NOMO-1 treated with dmso at 0.1 percent for 144 hours (cell line): Measurements from ENCODE around the gene GPR4.
"Not testable (repeated sequence)": the region's sequence is repeated elsewhere in the genome, so short reads cannot be mapped to it uniquely, and the experiment has no call there.

Source experiments
- DNase-seq: peaks from one replicate; lab custom pipeline; 2025; ENCODE audit not compliant: unreplicated experiment; lab: John Stamatoyannopoulos, UW

The GPR4 gene

DNA sequence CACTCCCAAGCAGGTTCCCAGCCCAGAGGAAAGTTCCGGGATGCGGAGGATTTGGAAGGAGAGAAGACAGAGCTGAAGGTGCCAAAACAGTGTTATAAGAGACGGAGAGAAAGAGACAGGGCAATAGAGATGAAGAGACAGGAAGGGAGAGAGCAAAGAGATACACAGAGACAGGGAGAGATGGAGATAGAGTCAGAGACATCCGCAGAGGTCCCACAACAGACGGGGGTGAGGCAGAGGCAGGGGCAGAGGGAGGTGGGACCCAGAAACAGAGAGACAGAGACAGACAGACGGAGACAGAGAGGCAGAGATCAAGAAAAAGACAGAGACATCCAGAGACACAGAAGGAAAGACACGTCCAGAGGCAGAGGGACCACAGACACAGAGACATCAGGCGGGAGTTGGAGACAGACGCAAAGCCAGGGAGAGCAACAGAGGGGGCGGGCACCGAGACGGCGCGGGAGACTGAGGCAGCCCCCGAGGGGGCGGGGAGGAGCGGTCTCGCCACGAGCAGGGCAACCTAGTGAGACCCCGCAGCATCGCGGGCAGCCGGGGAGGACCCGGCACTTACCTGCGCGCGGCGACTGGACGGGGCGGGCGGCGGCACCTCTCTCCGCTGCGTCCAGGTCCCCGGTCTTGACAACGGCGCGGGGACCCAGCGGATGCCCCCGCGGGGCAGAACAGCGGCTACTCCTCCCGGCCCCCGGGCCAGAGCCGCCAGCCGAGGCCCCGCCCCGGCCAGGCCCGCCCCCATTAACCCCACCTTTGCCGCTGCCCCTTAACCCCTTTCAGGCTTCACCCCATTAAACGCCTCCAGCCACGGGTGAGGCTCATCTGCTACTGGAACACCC is at the start of gene GPR4:
GPR4 (minus strand) TSS at position 689 of the 851 bp plus-strand sequence. CDS start 10,346 bp downstream, outside the sequence.
- DNase-seq = no peak

DNA sequence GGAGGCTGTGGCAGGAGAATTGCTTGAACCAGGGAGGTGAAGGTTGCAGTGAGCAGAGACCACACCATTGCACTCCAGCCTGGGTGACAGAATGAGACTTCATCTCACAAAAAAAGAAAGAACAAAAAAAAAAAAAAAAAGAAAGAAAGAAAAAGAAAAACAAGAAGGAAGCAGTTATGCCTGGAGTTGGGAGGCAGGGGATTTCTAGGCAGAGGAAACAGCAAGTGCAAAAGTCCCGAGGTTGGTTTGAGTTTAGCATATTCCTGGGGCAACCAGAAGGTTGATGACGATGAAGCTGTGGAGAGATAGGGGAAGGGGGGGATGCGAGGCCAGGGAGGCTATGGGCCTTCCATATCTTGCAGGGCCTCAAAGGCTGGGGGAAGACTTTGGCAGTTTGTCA is 48.7 kb upstream of the GPR4 start:
- DNase-seq = no peak

DNA sequence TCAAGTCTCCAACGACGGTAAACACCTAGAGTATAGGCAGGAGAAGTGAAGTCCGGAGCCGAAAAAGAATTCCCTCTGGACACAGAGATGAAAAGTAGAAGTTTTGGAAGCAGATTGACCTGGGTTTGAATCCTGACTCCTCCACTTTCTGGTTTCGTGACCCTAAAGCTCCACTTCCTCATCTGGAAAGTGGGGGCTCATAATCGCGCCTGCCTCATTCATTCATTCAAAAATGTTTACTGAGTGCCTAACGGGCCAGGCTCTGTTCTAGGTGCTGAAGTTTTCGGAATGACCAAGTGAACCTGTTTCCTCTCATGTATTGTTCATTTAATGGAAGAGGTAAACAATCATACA is 44.3 kb upstream of the GPR4 start:
- no peak for DNase-seq

DNA sequence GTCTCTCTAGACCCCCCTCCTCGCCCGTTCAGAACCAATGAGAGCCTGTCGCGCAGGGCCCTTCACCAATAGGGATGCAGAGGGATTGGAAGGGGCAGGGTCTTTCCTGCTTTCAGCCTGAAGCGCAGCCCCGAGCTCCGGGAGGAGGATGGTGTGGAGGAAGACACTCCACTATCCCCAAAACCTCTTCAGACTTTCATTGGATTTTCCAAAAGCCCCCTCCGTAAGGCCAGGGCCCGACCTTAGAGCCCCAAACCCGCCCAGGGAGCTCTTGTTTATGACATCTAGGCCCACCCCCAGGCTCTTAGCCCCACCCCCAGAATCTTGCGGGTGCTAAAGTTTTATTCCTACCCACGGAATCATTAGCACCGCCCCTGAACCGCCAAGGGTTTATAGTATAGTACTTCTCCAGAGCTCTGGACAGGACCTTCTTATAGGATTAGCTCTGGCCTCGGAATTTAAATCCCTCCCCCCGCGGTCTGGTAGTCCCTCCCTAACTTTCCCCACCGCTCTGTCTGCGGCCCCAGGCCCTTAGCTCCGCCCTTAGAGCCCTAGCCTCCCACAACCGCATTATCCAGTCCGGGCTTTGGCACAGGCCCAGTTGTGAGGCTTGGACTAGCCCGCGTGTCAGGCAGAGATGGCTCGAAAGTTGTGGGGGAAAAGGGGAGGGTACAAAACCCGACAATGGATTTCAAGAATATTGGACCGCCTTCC is 43.8 kb upstream of the GPR4 start:
- peak; percentile 32 for DNase-seq

DNA sequence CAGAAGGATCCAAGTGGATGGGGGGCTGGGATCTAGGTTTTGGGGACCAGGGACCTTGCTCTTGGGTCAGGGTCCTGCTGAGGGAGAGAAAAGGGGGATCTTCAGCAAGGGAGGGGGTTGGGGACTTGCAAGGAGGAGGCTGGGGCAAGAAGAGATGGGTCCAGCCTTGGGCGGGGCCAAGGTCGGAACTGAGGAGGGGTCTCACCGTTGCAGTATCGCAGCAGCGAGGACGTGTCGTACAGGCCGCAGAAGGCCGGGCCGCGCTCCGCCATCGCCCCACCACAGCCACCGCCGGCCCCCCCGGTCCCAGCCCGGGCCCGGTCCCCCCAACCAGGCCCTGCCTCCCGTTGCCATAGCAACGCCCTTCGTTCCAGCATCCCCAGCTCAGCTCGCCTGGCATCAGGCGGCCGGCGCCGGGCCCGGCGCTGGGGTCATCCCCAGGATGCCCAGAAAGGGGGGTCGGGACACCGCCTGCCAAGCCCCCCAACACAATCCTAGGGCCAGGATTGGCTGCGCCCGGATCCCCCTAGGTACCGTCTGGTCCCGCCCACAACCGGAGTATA is 43.1 kb upstream of the GPR4 start:
- no peak for DNase-seq

DNA sequence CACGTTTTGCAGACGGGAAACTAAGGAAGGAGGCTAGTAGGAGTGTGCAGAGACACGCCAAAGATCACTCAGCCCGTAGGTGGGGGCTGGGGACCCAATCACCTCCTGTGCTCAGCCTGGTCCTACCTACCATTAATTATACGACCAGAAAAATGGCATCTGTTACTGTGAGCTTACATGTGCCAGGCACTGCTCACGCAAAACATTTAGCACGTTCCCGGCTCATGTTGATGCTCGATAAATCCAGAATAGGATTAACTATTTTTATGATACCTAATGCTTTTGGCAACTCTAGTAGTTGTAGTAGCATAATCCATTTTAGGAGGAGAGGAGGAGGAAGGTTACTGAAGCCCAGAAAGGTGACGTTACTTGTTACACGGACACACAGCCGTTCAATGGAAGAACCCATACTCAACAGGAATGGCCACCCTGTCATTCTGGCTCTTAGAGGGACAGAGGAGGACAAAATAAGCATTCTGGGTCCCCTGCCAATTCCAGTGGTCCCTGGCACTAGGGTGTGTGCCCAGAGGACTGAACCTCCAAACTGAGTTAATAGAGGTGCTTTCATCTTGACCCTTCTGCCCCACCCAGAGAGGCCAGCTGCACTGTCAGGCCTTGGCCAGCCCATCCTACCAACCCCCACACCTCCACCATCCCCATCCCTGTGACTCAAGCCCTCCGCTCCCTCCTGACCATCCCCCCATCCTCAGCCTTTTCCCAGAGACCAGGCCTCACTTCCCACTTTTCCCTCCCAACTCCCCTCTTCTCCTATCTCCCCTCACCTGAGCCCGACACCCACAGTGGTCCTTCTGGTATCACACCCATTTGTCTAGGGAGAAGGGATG is 42.1 kb upstream of the GPR4 start:
- no peak for DNase-seq

DNA sequence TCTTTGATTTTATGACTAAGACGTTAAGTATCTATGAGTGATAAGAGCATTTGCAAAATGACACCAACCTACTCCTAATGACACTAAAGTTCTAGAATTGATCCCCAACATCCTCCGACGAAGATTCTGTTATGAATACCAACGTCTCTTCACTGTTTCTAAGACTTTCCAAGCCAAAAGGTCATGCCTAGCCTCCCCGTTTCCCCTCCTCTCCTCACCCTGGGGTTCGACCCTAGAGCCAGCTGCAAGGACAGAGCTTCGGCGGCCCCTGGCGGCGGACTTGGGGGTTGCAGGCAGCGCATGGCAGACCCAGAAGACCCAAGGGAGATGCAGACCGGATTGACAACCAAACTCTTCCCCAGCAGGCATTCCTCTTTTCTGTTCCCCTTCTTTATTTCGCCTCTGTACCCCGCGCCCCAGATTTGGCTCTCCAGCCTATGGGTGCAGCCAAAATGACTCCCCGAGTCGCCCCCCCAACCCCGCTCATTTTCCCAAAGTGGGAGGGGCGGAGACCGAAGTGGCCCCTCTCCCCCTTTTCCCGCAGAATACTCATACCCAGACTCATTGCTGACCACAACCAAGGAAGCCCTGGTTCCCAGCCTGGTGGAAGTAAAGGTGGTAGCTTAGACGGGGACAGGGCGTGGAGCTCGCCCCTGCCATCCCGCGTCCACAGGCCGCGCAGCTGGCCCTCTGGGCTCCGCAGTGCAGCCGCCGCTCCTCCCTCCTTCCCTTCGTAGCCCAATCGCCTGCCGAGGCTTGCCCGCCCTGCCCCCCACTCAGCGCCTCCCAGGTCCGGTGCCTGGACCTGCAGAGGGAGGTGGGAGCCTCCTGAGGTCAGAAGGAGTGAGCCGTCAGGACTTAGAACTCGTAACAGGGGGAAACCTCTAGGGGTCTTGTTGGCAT is 41.3 kb upstream of the GPR4 start:
- peak; percentile 76 for DNase-seq

DNA sequence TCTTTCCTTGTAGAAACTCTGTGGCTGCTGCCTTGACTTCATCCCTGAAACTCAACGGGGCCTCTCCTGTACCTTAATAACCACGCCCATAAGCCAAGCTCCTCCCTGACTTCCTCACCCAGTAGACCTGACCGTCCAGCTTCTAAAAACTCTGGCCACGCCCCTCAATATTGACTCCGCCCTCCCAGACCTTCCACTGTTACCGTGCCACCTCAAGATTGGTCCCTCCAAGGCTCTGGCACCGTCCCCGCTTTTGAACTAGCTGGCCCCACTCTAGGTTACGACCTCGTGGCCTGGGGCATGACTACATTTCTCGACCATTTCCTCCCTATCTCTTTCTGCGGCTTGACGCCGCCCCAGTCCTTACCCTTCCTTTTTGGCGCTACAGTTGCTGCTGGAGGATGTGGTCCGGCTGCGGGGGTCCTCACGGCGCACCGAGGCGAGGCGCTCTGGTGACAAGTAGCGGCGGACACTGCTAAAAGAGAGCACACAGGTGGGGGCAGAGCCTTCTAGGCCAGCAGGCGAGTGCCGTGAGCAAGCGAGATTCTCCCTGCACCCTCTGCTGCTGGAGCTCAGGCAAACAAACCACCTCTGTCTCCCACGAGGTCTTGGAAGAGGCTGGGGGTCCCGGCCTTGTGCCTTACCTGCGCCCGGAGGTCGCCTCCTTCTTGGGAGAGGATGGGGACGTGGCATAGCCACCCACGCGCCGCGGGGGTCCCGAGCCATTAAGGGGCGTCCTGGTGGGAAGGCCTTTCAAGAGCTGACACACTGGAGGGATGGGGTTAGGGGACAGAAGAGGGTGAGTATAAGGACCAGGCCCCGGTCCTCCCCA is 39.5 kb upstream of the GPR4 start:
- DNase-seq = peak; percentile 89

DNA sequence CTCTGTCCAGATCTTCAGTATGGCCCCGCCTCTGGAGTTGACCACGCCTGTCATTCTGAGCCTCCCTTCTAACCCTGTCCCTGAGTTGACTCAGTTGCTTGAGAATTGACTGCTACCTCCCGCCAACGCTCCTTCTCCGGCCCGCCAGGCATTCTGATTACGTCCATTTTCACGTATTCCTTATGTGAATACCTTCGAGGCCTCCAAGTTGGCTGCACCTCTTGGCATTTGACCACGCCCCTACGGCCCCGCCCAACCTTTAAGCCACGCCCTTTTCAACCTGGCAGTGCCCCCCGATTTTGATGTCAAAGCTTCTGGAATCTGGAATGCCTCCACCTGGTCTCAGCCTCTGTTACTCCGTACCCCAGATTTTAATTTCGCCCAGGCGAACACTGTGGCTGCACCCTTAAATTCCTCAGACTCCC is 38.8 kb upstream of the GPR4 start:
- no peak for DNase-seq

DNA sequence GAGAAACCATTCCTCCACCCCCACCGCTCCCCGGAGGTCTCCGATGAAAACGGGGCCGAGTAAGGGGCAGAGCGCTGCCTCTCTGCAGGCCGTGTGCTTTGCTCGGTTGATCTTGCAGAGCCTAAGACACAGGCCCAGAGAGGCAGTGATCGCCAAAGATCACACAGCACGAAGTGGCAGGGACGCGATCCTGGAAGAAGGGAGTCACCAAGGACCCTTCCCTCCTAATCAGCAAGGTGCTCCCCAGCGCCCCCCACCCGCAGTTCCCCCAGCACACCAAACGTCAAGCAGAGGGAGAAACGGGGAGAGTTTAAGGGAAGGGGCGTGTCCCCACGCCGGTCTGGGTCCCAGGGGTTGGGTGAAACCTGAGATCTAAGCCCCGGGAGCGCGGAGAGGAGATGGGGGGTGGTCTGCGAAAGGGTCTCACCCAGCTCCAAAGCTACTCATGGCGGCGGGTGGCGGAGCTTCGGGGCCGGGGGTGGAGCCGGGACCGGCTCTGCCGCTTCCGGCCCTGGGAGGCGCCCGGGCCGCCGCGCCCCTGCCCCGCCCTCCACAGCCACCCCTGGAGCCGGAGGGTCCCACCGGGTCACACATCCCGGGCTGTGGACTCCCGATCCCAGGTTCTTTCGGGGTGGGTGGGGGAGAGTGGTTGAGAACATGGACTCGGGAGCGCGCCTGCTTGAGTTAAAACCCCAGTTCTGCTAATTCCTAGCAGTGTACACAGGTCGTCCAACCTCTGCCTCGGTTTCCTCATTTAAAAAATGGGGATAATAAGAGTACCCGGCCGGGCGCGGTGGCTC is 37.1 kb upstream of the GPR4 start, which contains the start of gene EML2:
EML2 (minus strand) TSS at position 468 of the 800 bp plus-strand sequence; CDS start at position 447, 21 bp downstream.
- no peak for DNase-seq

DNA sequence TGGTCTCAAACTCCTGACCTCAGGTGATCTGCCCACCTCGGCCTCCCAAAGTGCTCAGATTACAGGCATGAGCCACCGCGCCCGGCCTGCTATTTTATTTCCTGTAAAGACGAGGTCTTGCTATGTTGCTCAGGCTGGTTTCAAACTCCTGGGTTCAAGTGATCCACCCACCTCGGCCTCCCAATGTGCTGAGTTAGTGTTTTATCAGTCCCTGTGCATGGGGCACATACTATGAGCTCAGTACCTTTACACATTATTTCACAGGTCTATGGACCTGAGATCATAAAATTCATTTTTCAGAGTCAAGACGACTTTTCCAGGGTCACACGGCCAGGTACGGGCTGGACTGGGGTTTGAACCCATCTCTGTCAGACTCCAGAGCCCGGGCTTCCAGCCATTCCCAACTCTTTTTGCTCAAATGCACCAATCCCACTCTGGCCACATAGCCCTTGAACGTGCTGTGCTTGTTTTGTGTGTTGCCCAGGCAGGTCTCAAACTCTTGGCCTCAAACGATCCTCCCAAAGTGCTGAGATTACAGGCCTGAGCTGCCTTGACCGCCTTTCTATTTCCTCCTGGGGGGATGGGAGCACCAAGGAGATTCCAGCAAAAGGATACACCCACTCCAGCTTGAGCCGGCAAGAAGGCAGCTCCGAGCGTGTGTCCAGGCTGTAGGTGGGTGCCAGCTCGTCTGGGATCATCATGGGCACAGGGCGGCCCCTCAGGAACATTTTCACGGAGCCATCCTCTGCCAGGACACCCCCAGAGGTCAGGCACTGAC is 36.1 kb upstream of the GPR4 start:
- DNase-seq = no peak

DNA sequence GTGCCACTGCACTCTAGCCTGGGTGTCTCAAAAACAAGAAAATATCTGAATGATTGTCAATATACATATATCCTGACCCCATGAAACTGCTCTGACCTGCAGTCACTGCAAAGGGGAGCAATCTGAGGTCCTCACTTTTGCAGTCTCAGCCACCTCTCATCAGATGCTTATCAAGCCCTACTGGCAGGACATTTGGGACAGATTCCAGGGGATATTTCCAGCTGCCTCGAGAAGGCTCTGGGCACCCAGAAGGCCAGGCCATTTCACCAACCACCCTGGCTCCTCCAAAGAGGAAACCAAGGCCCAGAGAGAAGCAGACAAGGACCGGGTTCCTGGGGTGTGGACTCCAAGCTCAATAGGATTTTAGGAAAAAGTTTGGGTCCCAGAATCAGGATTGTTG is 34.9 kb upstream of the GPR4 start:
- no peak for DNase-seq

DNA sequence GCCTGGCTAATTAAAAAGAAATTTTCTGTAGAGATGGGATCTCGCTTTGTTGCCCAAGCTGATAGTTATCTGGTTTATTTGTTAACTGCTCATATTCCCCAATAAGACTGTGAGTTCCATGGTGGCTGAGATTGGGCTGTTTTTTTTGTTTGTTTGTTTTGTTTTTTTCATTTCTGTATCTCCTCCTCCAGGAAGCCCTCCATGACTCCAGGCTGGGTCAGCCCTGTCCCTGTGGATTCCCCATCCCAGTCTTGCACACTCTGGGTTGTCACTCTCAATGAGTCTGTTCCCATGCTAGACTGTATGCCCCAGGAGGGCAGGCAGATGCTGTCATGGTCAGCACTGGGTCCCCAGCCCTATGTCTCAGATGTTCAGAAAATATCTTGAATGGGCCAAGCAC is 34.3 kb upstream of the GPR4 start:
- no peak for DNase-seq

DNA sequence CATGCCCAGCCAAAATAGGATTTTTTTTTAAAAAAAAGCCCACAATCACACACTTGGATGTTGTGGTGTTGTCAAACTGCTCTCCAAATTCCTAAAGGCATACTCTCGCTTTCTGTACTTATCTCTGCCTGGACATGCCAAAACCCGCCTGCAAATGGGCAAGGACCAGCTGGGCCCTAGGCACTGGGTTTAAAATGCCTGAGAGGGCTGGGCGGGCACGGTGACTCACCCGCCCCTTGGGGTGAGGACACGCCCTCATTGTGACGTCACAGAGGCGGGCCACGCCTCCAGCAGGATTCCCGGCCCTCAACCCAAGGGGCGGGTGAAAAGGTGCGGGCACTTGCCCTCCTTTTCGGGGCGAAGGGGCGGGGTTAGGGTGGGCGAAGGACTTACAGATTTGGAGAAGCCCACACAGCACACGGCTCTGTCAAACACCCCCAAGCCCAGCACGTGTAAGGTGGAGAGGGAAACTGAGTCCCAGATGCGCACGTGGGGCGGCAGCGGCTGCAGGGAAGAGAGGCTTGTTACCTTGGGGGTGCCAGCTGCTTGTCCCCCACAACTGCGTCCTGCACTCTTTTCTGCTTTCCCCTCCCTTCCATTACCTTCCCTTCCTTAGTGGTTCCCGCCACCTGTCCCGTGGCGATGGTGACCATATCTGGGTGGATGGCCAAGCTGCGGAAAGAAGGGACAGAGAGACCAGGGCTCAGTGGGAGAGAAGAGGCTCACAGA is 30.6 kb upstream of the GPR4 start:
- DNase-seq = no peak

DNA sequence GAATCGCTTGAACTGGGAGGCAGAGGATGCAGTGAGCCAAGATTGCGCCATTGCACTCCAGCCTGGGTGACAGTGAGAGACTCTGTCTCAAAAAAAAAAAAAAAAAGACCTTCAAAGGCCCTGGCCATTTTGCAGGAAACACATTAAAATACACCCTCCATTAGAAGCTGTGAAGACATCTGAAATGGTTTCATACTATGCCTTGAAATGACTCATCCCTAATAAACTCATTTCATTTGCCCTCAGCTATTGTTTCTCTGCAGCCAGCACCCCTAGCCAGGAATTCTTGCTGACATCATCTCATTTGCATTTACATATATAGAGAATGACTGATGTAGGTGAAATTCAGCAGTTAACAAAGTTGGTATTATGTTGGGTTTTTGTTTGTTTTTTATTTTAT is 28.5 kb upstream of the GPR4 start:
- DNase-seq = no peak

DNA sequence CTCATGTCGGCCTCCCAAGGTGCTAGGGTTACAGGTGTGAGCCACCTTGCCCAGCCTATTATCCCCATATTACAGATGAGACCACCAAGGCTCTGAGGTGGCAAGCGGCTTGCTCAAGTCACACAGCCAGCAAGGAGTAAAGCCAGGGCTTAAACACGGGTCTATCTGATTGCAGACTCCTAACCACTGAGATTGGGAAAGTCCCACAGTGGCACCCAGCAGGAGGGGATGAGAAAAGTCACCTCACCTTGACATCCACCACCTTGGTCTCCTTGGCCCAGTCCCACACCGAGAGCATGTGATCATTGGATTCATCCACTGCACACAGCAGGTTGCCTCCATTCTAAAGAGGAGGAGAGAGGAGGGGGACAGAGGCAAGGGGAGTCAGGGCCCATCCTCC is 27.7 kb upstream of the GPR4 start:
- DNase-seq = no peak

DNA sequence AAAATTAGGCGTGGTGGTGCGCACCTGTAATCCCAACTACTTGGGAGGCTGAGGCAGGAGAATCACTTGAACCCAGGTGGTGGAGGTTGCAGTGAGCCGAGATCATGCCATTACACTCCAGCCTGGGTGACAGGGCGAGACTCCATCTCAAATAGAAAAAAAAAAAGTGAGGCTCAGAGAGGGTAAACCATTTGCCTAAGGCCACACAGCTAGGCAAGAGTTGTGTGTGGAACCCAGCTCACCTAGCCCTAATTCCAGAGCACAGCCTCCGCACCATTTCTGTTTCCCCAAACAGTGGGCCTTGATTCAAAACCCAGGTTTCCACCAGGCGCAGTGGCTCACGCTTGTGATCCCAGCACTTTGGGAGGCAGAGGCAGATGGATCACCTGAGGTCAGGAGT is 26.2 kb upstream of the GPR4 start:
- DNase-seq = not testable (repeated sequence)
